Tibial artery (tissue), 4 donors: Measurements from ENCODE around the gene CYFIP2.

ENCODE experiments used
- DNase-seq, 2 donors: peaks; one replicate each; pipeline ENCODE4 v3.0.0-alpha.2; 2019
- H3K27ac ChIP-seq, 2 donors: fragments of 200-600 bp; sonication (generic) in 1 of 2; 1 replicate in 1 of 2; 2 replicates in 1 of 2; pipeline ENCODE4 v1.5.1; 2018 to 2019; ENCODE audit warnings: mild to moderate bottlenecking in 1 of 2
- H3K27me3 ChIP-seq, 2 donors: fragments of 200-600 bp; sonication (generic) in 1 of 2; one replicate each; pipeline versions ENCODE4 v1.5.1 to v1.6.0; 2016 to 2019
- H3K36me3 ChIP-seq, 3 donors: fragments of 200-600 bp; sonication (generic) in 2 of 3; one replicate each; pipeline ENCODE4 v1.5.1; 2016 to 2019; ENCODE audit warnings: mild to moderate bottlenecking in 2 of 3
- H3K4me1 ChIP-seq, 4 donors: fragments of 200-600 bp; sonication (generic) in 2 of 4; 1 replicate in 3 of 4; 2 replicates in 1 of 4; pipeline ENCODE4 v1.5.1; 2016 to 2019
- H3K4me3 ChIP-seq, 2 donors: fragments of 200-600 bp; sonication (generic) in 1 of 2; 1 replicate in 1 of 2; 2 replicates in 1 of 2; pipeline ENCODE4 v1.5.1; 2018 to 2019; ENCODE audit warnings: mild to moderate bottlenecking in 2 of 2
- H3K9me3 ChIP-seq, 3 donors: fragments of 200-600 bp; sonication (generic) in 1 of 3; one replicate each; pipeline ENCODE4 v1.5.1; 2016 to 2019
- intact Hi-C: fragments of 100-400 bp; cut with DNase I; formaldehyde crosslinking; loops from one replicate; pipeline ENCODE4 v1.15.0; 2023; ENCODE audit warnings: low total_unique reads
- TF ChIP-seq, protein P1 (sequence below), 2 experiments: fragments of 200-600 bp in 1 of 2; fragments of 450-650 bp in 1 of 2; IDR thresholded peaks; one replicate each; pipeline ENCODE4 v1.5.1; 2017 to 2019; ENCODE audit warnings: antibody characterized with exemption in 2 of 2, mild to moderate bottlenecking in 1 of 2, moderate library complexity in 1 of 2

Gene CYFIP2

GRCh38 chr5:157348049-157348400 lies 82.1 kb downstream of the CYFIP2 start:
- no peak overlapping the region for H3K27ac ChIP-seq
- no peaks in the 10 kb centered on the region for H3K36me3 ChIP-seq
- H3K27me3 ChIP-seq, result no peaks in the 10 kb centered on the region
- no peak for DNase-seq
- intact Hi-C loops, result no loop called here
- no peaks in the 10 kb centered on the region for H3K9me3 ChIP-seq
- no peak overlapping the region for H3K4me3 ChIP-seq
- H3K4me1 ChIP-seq, result peaks cover 0 to 3% (median 0%) of the 10 kb centered on the region in 4 donors
- TF ChIP-seq, protein P1, sequence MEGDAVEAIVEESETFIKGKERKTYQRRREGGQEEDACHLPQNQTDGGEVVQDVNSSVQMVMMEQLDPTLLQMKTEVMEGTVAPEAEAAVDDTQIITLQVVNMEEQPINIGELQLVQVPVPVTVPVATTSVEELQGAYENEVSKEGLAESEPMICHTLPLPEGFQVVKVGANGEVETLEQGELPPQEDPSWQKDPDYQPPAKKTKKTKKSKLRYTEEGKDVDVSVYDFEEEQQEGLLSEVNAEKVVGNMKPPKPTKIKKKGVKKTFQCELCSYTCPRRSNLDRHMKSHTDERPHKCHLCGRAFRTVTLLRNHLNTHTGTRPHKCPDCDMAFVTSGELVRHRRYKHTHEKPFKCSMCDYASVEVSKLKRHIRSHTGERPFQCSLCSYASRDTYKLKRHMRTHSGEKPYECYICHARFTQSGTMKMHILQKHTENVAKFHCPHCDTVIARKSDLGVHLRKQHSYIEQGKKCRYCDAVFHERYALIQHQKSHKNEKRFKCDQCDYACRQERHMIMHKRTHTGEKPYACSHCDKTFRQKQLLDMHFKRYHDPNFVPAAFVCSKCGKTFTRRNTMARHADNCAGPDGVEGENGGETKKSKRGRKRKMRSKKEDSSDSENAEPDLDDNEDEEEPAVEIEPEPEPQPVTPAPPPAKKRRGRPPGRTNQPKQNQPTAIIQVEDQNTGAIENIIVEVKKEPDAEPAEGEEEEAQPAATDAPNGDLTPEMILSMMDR (IDR thresholded peaks at IDR 0.05), result no peak

- DNase-seq, result no peak
- Histone ChIP-seq H3K4me1 (no peaks in the 10 kb centered on the region), H3K27ac (no peak overlapping the region), H3K4me3 (no peak overlapping the region), H3K9me3 (no peaks in the 10 kb centered on the region), H3K36me3 (no peaks in the 10 kb centered on the region), H3K27me3 (no peaks in the 10 kb centered on the region)
- TF ChIP-seq, protein P1 (IDR thresholded peaks at IDR 0.05), result no peak
- intact Hi-C loops, result no loop called here
Measured at GRCh38 chr5:157350939-157351801, 85.2 kb downstream of the CYFIP2 start.

- intact Hi-C loops, result no loop called here
- Histone ChIP-seq H3K36me3 (no peaks in the 10 kb centered on the region), H3K4me1 (no peaks in the 10 kb centered on the region), H3K4me3 (no peak overlapping the region), H3K27ac (no peak overlapping the region), H3K27me3 (no peaks in the 10 kb centered on the region), H3K9me3 (no peaks in the 10 kb centered on the region)
- TF ChIP-seq, protein P1 (IDR thresholded peaks at IDR 0.05), result no peak
- DNase-seq, result no peak
Measured at GRCh38 chr5:157351802-157352092, 85.8 kb downstream of the CYFIP2 start.

DNA sequence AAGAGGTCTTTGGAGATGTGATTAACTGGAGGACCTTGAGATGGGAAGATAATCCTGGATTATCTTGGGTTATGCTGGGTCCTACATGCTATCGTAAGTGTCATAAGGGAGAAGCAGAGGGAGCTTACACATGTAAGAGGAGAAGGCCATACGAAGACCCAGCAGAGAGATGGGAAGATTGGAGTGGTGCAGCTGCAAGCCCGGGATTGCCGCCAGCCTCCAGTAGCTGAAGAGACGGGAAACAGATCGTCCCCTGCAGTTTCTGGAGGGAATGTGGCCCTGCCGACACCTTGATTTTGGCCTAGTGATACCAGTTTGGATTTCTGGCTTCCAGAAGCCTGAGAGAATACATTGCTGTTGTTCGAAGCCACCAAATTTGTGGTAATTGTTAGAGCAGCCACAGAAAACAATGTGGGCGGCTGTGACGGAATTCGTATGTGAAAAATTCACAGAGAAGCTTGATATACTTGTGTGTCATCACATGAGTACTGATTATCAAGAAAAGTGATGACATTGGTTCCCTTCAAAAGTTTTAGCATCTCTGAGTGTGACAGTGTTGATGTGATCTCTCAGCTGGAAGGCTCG lies 86.9 kb downstream of the CYFIP2 start:
- intact Hi-C loops, result no loop called here
- H3K27ac ChIP-seq, result no peak overlapping the region

DNA sequence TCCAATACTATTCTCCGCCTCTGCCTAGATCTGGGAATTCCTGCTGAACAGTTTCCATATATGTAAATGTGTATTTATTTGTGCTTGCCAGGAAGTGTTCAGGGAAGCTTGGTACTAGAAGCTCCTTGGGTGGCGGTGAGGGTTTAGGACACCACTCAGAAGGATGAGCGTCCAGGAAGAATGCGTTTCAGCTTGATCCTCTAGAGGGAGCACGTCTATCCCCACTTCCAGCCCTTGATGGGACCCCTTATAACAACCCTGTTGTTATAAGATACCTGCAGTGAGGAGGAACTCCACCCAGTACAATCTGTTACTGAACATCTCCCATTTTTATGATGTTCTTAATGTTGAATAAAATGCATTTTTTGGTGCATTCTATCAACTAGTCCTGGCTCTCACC lies 88.9 kb downstream of the CYFIP2 start:
- Histone ChIP-seq H3K36me3 (no peaks in the 10 kb centered on the region), H3K27me3 (no peaks in the 10 kb centered on the region), H3K4me1 (no peaks in the 10 kb centered on the region), H3K4me3 (no peak overlapping the region), H3K9me3 (no peaks in the 10 kb centered on the region), H3K27ac (no peak overlapping the region)
- intact Hi-C loops, result no loop called here
- DNase-seq, result no peak
- TF ChIP-seq, protein P1 (IDR thresholded peaks at IDR 0.05), result no peak

More for the DNA sequence above, 86.9 kb downstream of the CYFIP2 start:
- Histone ChIP-seq H3K9me3 (no peaks in the 10 kb centered on the region), H3K4me1 (no peaks in the 10 kb centered on the region), H3K4me3 (no peak overlapping the region), H3K27me3 (no peaks in the 10 kb centered on the region), H3K36me3 (no peaks in the 10 kb centered on the region)
- TF ChIP-seq, protein P1 (IDR thresholded peaks at IDR 0.05), result no peak
- DNase-seq, result no peak
